Keratinocyte (primary cell): Measurements from ENCODE around the gene BORCS6. TPM values are rescaled to one million over a fixed set of nuclear protein-coding genes. Genes with fewer than 3 reads are reported as not detected.

Experiments
- DNase-seq: peaks from one replicate; pipeline ENCODE4 v3.0.0-alpha.2; 2011; ENCODE audit warnings: low read depth, missing footprints, low spot score
- FAIRE-seq: peaks from 2 replicates; lab custom pipeline; 2011; peaks lifted over from hg19 to GRCh38; lab: Jason Lieb, UNC
- H2AFZ ChIP-seq: 2 replicates; pipeline ENCODE4 v1.6.0; 2012; ENCODE audit warnings: low read length, control low read depth, inconsistent platforms; ENCODE audit not compliant: control insufficient read depth
- H3K27ac ChIP-seq: 2 replicates; pipeline ENCODE4 v1.5.1; 2011; ENCODE audit warnings: low read length; ENCODE audit not compliant: control insufficient read depth, insufficient read depth
- H3K27me3 ChIP-seq: 3 replicates; pipeline ENCODE4 v1.6.0; 2011; ENCODE audit warnings: low read length; ENCODE audit not compliant: control insufficient read depth, insufficient read depth; ENCODE audit errors: extremely low read depth
- H3K36me3 ChIP-seq, 2 experiments: 2 replicates in 1 of 2; 3 replicates in 1 of 2; pipeline ENCODE4 v1.5.1; 2011; ENCODE audit warnings: low read length in 2 of 2, mild to moderate bottlenecking in 1 of 2; ENCODE audit not compliant: control insufficient read depth in 2 of 2, insufficient read depth in 2 of 2; ENCODE audit errors: extremely low read depth in 1 of 2
- H3K4me1 ChIP-seq: 3 replicates; pipeline ENCODE4 v1.5.1; 2011; ENCODE audit warnings: low read length; ENCODE audit not compliant: control insufficient read depth, insufficient read depth; ENCODE audit errors: extremely low read depth
- H3K4me2 ChIP-seq: 3 replicates; pipeline ENCODE4 v1.6.0; 2011; ENCODE audit warnings: low read depth, low read length; ENCODE audit not compliant: control insufficient read depth, insufficient read depth; ENCODE audit errors: extremely low read depth
- H3K4me3 ChIP-seq, 3 experiments: fragments of 200-600 bp in 1 of 3; sonication (generic) in 1 of 3; 2 replicates in 2 of 3; 3 replicates in 1 of 3; pipeline ENCODE4 v1.5.1; 2011 to 2016; ENCODE audit warnings: low read length in 3 of 3, mild to moderate bottlenecking in 3 of 3, control low read depth in 2 of 3, inconsistent platforms in 1 of 3, low read depth in 1 of 3, mixed read lengths in 1 of 3, mixed run types in 1 of 3, moderate library complexity in 1 of 3; ENCODE audit not compliant: control insufficient read depth in 2 of 3, insufficient read depth in 2 of 3; ENCODE audit errors: extremely low read depth in 1 of 3
- H3K79me2 ChIP-seq: 2 replicates; pipeline ENCODE4 v1.6.0; 2012; ENCODE audit warnings: low read length; ENCODE audit not compliant: control insufficient read depth, insufficient read depth
- H3K9ac ChIP-seq: 3 replicates; pipeline ENCODE4 v1.6.0; 2011; ENCODE audit warnings: low read length; ENCODE audit not compliant: control insufficient read depth, insufficient read depth; ENCODE audit errors: extremely low read depth
- H3K9me1 ChIP-seq: 3 replicates; pipeline ENCODE4 v1.6.0; 2011; ENCODE audit warnings: low read length; ENCODE audit not compliant: control insufficient read depth, insufficient read depth; ENCODE audit errors: extremely low read depth
- H3K9me3 ChIP-seq: 2 replicates; pipeline ENCODE4 v1.5.1; 2012; ENCODE audit warnings: low read depth, low read length; ENCODE audit not compliant: control insufficient read depth
- H4K20me1 ChIP-seq: 3 replicates; pipeline ENCODE4 v1.6.0; 2011; ENCODE audit warnings: low read length; ENCODE audit not compliant: control insufficient read depth, insufficient read depth; ENCODE audit errors: extremely low read depth
- CTCF ChIP-seq, 3 experiments: IDR thresholded peaks in 1 of 3; conservative IDR thresholded peaks in 1 of 3; optimal IDR thresholded peaks in 1 of 3; 2 replicates in 2 of 3; 3 replicates in 1 of 3; pipeline versions ENCODE3 to v1.5.1; 2011; ENCODE audit warnings: low read length in 3 of 3, mild to moderate bottlenecking in 3 of 3, moderate library complexity in 2 of 3, control low read depth in 1 of 3, inconsistent platforms in 1 of 3; ENCODE audit not compliant: insufficient read depth in 2 of 3; ENCODE audit errors: extremely low read depth in 1 of 3
- EZH2 ChIP-seq: IDR thresholded peaks from one replicate; pipeline ENCODE4 v1.6.1; 2012; ENCODE audit warnings: inconsistent platforms, mild to moderate bottlenecking, low read length, moderate library complexity
- dilution Hi-C: fragments of 300-500 bp; cut with MboI; formaldehyde crosslinking; loops from one replicate; pipeline ENCODE4 v1.7.0; 2020; ENCODE audit warnings: low sequenced_read_pairs; ENCODE audit not compliant: extremely low pct_ligation_motif_present
- polyA plus RNA-seq, 5 experiments: library from polyadenylated mRNA; depleted of rRNA in 3 of 5; stranded (reverse) in 3 of 5; stranded (forward) in 1 of 5; unstranded in 1 of 5; fragments of >200 nt; gene quantifications; 1 replicate in 1 of 5; 2 replicates in 3 of 5; 3 replicates in 1 of 5; pipeline versions ENCODE4 v1.2.1 to v1.2.3, GENCODE V29; 2011 to 2012; ENCODE audit warnings: missing spikeins in 2 of 5, low read depth in 1 of 5, low replicate concordance in 1 of 5

Gene BORCS6
- polyA plus RNA-seq, 1 donor (not counting 4 experiments of a cell fraction or from before 2014, with no cell fraction given) = 4.2 TPM

- Histone ChIP-seq H3K9me3 (no peaks in the 10 kb centered on the region), H2AFZ (no peak overlapping the region), H3K27ac (no peak overlapping the region), H3K9me1 (no peaks in the 10 kb centered on the region), H3K79me2 (peaks cover 2% of the 10 kb centered on the region), H3K9ac (no peak overlapping the region), H3K27me3 (no peaks in the 10 kb centered on the region), H3K4me3 (no peak overlapping the region), H3K36me3 (peaks cover 21 to 34% of the 10 kb centered on the region in 2 experiments), H4K20me1 (no peaks in the 10 kb centered on the region), H3K4me2 (no peak overlapping the region), H3K4me1 (no peaks in the 10 kb centered on the region)
- dilution Hi-C loops = no loop called here
- TF ChIP-seq CTCF (optimal IDR thresholded peaks at IDR 0.05 in 1 of 3, IDR thresholded peaks at IDR 0.05 in 1 of 3, conservative IDR thresholded peaks at IDR 0.05 in 1 of 3; ENCODE audit: extremely low read depth in 1 of 3, insufficient read depth in 2 of 3, low read length in 3 of 3) = no peak
- TF ChIP-seq EZH2 = no peak
- FAIRE-seq = no peak
- no peak for DNase-seq
These were observed 47.2 kb upstream of the BORCS6 start for GRCh38 chr17:8237175-8237574.

- Histone ChIP-seq H3K9me3 (no peaks in the 10 kb centered on the region), H2AFZ (no peak overlapping the region), H3K79me2 (no peaks in the 10 kb centered on the region), H3K9ac (no peak overlapping the region), H3K4me3 (no peak overlapping the region), H3K27me3 (no peaks in the 10 kb centered on the region), H3K36me3 (peaks cover 33 to 46% of the 10 kb centered on the region in 2 experiments), H3K27ac (no peak overlapping the region), H3K4me2 (no peak overlapping the region), H4K20me1 (no peaks in the 10 kb centered on the region), H3K4me1 (no peaks in the 10 kb centered on the region), H3K9me1 (no peaks in the 10 kb centered on the region)
- no peak for FAIRE-seq
- dilution Hi-C loops = no loop called here
- DNase-seq = no peak
- TF ChIP-seq EZH2 (no peak), CTCF (optimal IDR thresholded peaks at IDR 0.05 in 1 of 3, IDR thresholded peaks at IDR 0.05 in 1 of 3, conservative IDR thresholded peaks at IDR 0.05 in 1 of 3; ENCODE audit: extremely low read depth in 1 of 3, insufficient read depth in 2 of 3, low read length in 3 of 3) (no peak)
These were observed 45.7 kb upstream of the BORCS6 start for GRCh38 chr17:8235676-8236075.
